ENCODE measurements around the gene NAALADL2. TPM values are rescaled to one million over a fixed set of nuclear protein-coding genes. Genes with fewer than 3 reads are reported as not detected.

Gene NAALADL2
- total RNA-seq, 2 donors from 2014 or later, result 8.5 to 24.3 TPM

DNA sequence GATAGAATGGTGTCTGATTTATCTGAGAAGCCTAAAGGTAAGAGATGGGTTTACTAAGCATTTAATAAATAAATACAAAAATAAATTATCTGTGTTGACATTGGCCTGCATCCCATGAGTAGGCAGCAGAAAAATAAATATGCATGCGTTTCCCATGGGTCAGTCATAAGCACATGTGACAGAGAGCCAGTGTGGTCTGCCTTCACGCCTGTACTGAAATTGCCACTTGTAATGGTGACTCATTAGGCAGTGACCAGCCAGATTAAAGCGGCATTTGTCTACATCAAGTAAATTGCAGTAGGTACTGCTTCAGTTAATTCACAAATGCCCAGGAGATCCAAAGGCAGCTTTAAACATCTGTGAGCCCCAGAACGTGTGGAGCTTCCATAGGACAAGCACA lies 399.6 kb downstream of the NAALADL2 start:
- Histone ChIP-seq H3K27me3 (no peaks in the 10 kb centered on the region), H3K4me1 (no peaks in the 10 kb centered on the region), H3K4me3 (no peak overlapping the region), H3K9ac (ENCODE audit: low read depth in 2 of 2, low read length in 2 of 2) (no peak overlapping the region), H3K27ac (no peak overlapping the region), H3K36me3 (no peaks in the 10 kb centered on the region), H3K9me3 (no peaks in the 10 kb centered on the region)
- intact Hi-C loops (cut with DNase I), result no loop called here
- no peak for TF ChIP-seq CTCF (IDR thresholded peaks at IDR 0.05)
- no peak for DNase-seq

DNA sequence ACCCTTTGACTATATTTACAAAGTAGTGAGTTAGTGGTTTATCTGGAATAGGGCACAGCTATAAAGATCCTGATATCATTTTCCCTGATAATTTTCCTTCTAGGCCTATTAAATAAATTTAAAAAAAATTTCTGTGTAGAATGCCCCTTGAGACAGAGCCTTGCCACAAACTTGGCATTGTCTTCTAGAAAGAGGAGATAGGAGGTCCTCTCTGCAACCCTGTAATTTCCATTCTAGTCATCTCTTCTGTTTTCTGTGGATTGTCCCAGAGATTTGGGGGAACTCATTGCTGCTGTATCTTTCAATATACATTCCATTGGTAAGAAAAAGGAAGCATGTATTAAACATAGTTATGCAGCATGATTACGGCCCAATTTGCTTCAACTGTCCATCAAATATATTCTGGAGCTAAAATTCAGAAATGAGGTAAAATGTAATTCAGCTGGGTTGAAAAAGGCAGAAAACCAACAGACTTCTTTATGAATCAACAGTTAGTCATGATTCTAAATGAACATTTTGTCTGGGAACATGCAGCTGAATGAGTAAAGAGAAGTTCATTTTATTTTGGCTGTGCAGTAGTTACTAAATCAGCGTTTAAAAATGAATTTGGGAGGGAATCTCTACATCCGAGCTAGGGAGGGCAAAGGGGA lies 401.1 kb downstream of the NAALADL2 start:
- no peak for TF ChIP-seq CTCF (IDR thresholded peaks at IDR 0.05)
- intact Hi-C loops (cut with DNase I), result no loop called here
- H3K4me1 ChIP-seq, result no peaks in the 10 kb centered on the region
- no peak for DNase-seq
- H3K27ac ChIP-seq, result no peak overlapping the region
- no peak overlapping the region for H3K9ac ChIP-seq (ENCODE audit: low read depth in 2 of 2, low read length in 2 of 2)
- H3K9me3 ChIP-seq, result no peaks in the 10 kb centered on the region
- no peaks in the 10 kb centered on the region for H3K36me3 ChIP-seq
- no peak overlapping the region for H3K4me3 ChIP-seq
- H3K27me3 ChIP-seq, result no peaks in the 10 kb centered on the region

DNA sequence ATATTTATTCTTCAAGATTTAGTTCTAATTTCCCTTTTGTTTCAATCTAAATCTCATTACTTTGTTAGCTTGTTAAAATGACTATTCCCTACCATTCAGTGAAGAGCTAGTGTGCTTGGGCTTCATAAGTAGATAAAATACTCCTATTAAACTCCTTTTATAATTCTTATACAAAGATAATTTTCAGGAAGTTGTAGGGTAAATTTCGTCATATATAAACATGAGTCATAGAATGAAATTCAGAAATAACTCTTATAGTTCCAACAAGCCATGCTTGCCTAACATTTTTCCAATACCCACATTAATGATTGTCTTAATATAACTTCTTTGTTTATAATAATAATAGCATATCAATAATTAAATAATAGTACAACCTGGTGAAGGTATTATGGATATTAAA lies 407.3 kb downstream of the NAALADL2 start:
- H3K9ac ChIP-seq (ENCODE audit: low read depth in 2 of 2, low read length in 2 of 2), result no peak overlapping the region
- H3K27me3 ChIP-seq, result no peaks in the 10 kb centered on the region
- H3K9me3 ChIP-seq, result no peaks in the 10 kb centered on the region
- H3K4me1 ChIP-seq, result no peaks in the 10 kb centered on the region
- H3K36me3 ChIP-seq, result no peaks in the 10 kb centered on the region
- no peak for DNase-seq
- H3K4me3 ChIP-seq, result no peak overlapping the region
- H3K27ac ChIP-seq, result no peak overlapping the region
- TF ChIP-seq CTCF (IDR thresholded peaks at IDR 0.05), result no peak
- intact Hi-C loops (cut with DNase I), result no loop called here

DNA sequence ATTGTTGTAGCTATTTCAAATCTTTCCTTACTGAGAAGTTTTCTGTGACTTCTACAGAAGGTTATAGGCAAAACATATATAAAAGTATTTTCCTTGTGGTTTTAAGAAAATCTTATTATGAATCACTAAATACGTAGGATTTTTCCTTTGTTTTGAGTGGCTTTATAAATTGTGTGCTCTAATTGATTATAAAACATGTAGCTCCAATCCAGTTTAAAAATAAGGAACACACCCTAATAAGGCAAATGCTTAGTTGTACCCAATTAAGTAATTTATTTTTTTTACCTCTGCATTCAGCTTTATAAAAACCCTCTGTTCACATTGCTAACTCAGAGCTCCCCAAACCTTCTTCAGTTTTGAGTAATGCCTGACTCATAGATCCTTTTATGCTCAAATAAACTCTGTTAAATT lies 408.0 kb downstream of the NAALADL2 start:
- no peak for DNase-seq
- H3K4me1 ChIP-seq, result no peaks in the 10 kb centered on the region
- intact Hi-C loops (cut with DNase I), result no loop called here
- H3K9ac ChIP-seq (ENCODE audit: low read depth in 2 of 2, low read length in 2 of 2), result no peak overlapping the region
- no peaks in the 10 kb centered on the region for H3K27me3 ChIP-seq
- no peak overlapping the region for H3K4me3 ChIP-seq
- no peak overlapping the region for H3K27ac ChIP-seq
- TF ChIP-seq CTCF (IDR thresholded peaks at IDR 0.05), result no peak
- no peaks in the 10 kb centered on the region for H3K36me3 ChIP-seq
- H3K9me3 ChIP-seq, result no peaks in the 10 kb centered on the region

DNA sequence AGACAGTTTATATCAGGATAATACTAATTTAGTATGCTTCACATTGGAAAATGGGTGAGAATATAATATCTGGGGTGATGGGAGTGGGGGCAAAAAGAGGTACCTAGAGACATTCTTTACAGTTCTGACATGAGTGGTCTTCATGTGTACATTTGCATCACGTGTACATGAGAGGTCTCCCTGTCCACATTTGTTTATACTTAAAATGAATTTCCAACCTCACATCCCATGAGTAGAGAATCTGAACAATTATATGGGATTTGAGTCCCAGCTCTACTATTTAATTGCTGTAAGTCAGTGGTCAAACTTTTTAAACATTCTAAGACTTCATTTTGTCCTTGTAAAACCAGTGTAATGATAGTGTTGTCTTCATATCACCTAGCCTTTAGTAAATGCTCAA lies 408.4 kb downstream of the NAALADL2 start:
- Histone ChIP-seq H3K27ac (no peak overlapping the region), H3K4me1 (no peaks in the 10 kb centered on the region), H3K9me3 (no peaks in the 10 kb centered on the region), H3K27me3 (no peaks in the 10 kb centered on the region), H3K36me3 (no peaks in the 10 kb centered on the region), H3K4me3 (no peak overlapping the region), H3K9ac (ENCODE audit: low read depth in 2 of 2, low read length in 2 of 2) (no peak overlapping the region)
- intact Hi-C loops (cut with DNase I), result no loop called here
- no peak for DNase-seq
- no peak for TF ChIP-seq CTCF (IDR thresholded peaks at IDR 0.05)
